ENCODE data around the gene CHSY1.

DNA sequence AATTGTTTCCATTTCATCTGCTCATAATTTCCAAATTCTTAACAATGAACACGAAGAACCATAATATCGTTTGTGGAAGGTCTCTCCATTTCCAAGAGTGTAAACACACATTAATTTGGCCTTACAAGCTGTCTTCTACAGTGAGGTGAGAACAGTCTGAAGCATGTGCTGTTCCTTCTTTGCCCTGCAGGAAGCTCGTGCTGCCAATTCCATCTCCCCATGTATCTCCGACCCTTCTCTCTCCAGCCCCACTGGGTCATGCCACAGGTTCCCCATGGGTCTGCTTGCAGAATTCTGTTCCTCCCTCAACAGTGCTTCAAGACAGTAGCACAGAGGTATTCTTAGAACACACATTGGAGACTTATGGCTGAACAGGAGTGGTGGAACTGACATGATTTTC is 70.5 kb downstream of the CHSY1 start:
- TF ChIP-seq, protein P1, sequence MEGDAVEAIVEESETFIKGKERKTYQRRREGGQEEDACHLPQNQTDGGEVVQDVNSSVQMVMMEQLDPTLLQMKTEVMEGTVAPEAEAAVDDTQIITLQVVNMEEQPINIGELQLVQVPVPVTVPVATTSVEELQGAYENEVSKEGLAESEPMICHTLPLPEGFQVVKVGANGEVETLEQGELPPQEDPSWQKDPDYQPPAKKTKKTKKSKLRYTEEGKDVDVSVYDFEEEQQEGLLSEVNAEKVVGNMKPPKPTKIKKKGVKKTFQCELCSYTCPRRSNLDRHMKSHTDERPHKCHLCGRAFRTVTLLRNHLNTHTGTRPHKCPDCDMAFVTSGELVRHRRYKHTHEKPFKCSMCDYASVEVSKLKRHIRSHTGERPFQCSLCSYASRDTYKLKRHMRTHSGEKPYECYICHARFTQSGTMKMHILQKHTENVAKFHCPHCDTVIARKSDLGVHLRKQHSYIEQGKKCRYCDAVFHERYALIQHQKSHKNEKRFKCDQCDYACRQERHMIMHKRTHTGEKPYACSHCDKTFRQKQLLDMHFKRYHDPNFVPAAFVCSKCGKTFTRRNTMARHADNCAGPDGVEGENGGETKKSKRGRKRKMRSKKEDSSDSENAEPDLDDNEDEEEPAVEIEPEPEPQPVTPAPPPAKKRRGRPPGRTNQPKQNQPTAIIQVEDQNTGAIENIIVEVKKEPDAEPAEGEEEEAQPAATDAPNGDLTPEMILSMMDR (IDR thresholded peaks at IDR 0.05; ENCODE audit: low read depth, low read length) = no peak
- TF ChIP-seq EZH2phosphoT487 (IDR thresholded peaks at IDR 0.05; ENCODE audit: low read depth) = no peak
